HG03095 (cell line): ENCODE measurements around the gene GOLGA6L10.
"Not testable (repeated sequence)": the region's sequence is repeated elsewhere in the genome, so short reads cannot be mapped to it uniquely, and the experiment has no call there.

ENCODE experiments used
- ATAC-seq: cut with Tn5 transposase; IDR thresholded peaks from one replicate; pipeline ENCODE4 v1.9.1; 2021; ENCODE audit warnings: moderate library complexity; ENCODE audit not compliant: unreplicated experiment

Gene GOLGA6L10

DNA sequence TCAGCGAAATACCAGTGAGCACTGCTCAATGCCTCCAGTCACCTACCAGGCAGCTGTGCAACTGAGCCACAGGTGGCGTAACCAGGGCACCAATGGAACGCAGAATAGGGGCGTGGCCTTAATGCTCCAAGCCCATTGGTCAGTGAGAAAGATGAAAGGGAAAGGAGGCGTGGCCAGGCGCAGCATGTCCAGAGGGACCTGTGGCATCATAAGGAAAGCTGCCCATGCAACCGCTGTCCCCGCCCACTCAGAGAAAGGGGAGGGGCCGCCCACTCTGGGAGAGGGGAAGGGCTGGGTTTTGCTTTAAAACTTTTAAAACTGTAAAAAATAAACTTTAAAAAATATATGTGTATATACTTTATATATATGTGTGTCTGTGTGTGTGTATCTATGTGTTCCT lies at the start of gene GOLGA6L10:
Gene GOLGA6L10, minus strand, starts transcription at position 101 of the 400 bp plus-strand sequence. Its CDS starts 100 bp downstream, at position 1.
- not testable (repeated sequence) for ATAC-seq

DNA sequence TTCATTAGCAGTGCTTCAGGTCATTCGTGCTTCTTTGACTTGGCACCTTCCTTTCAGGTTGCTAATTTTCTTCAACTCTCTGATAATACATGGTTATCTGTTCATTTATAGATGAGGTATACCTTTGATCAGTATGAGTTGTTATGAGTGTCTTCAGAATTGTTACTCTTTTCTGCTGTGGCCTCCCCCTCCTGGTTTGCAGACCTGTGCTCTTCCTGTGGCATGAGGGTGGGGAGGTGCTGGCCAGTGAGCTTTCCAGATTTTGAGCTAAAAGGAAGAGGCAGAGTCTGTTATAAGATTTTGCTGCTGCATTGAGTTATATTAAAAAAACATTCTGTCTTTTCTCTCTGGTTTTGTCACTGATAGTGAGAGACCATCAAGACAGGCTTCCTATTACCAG lies 49.5 kb upstream of the GOLGA6L10 start:
- ATAC-seq = no peak

GRCh38 chr15:82397817-82398216 lies 48.5 kb upstream of the GOLGA6L10 start:
- ATAC-seq = no peak

DNA sequence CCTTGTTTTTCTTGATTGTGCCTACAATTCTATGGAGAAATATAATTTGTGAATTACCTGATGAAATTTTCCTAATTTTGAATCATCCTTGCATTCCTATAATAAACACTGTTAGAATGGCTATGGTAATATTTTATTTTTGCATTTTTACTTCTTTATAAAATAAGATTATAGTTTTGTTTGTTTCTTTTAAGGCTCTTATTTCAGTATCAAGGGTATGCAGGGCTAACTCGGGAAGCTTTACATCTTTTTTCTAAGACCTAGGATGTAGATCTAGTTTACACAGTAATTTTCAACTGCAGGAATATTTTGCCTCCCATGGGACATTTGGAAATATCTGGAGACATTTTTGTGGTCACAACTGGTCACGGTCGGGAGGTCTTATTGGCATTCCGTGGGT lies 46.5 kb upstream of the GOLGA6L10 start:
- ATAC-seq = not testable (repeated sequence)

- ATAC-seq = no peak
These were observed 44.4 kb upstream of the GOLGA6L10 start for GRCh38 chr15:82393671-82394070.

DNA sequence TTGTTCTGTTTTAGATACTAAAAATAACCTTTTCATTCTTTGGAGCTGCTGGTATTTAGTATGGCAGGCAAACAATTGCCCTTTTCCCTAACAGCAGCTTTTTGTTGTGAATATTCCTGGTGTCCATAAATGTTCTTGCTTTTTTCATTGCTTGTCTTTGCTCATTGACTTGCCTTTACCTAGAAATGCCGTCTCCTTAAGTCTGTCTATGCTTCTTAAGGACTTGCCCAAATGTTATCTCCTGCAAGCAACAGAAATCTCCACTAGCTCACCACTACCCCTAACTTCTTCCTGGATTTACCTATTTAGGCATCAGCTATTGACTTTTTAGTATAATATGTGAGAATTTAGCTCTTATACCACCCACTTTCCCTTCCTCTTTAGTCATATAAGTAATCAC lies 42.8 kb upstream of the GOLGA6L10 start:
- ATAC-seq = not testable (repeated sequence)

DNA sequence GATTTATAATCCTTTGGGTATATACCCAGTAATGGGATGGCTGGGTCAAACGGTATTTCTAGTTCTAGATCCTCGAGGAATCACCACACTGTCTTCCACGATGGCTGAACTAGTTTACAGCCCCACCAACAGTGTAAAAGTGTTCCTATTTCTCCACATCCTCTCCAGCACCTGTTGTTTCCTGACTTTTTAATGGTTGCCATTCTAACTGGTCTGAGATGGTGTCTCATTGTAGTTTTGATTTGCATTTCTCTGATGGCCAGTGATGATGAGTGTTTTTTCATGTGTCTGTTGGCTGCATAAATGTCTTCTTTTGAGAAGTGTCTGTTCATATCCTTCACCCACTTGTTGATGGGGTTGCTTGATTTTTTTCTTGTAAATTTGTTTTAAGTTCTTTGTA lies 40.9 kb upstream of the GOLGA6L10 start:
- not testable (repeated sequence) for ATAC-seq

- ATAC-seq = not testable (repeated sequence)
These were observed 37.9 kb upstream of the GOLGA6L10 start for GRCh38 chr15:82387209-82387608.

- ATAC-seq = not testable (repeated sequence)
These were observed 32.2 kb upstream of the GOLGA6L10 start for GRCh38 chr15:82381330-82381955.

DNA sequence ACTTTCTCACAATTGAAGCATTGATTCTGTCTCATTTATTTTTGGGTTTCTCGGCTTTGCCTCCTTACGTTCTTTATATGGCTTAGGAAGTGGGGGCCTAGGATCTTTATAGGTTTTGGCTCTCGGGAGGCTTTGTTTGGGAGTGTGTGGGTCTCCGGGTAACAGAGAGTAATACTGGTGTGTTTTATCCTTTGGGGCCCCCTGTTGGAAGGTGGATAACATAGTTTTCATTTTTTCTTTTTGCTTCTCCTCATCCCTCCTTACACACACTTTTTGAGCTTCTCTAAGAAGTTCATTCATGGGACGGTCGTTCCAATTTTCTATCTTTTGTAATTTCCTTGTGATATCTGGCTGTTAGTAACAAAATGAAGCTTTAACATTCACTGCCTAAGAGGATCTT lies 30.3 kb upstream of the GOLGA6L10 start:
- ATAC-seq = not testable (repeated sequence)

DNA sequence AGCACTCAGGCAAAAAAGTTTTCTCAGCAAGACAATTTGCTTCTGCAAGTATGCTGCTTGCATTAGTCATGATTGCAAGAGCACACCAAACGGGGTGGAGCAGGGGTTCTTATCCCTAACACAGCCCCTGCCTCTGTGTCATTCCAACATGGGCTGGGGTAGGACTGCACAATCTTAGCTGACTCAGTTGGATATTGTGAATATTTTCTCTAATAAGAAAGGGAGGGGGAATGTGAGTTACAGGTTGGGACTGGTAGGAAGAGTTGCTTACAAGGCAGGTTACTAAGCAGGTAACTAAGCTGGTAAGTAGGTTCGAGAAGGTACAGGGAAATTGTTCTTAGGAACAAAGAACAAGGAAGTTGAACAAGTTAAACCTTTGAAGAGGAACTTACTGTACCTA lies 24.4 kb upstream of the GOLGA6L10 start:
- not testable (repeated sequence) for ATAC-seq

DNA sequence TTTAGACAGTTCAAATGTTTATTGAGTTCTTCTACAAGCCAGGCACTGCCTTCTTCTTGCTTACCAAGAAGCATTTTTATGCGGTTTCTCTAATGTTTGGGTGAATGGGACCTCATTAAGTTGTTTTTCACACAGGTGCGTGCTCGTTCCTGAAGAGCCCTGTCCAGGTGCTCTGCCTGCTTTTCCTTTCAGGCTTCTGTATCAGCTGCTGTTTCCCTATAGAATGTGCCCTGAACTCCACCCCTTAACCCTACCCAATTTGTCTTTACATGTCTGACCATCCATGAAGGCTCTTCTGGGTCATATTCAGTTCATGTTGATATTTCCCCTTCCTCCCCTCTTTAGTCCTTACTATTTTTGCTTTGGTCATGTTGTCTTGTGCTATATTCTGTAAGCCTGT lies 22.4 kb upstream of the GOLGA6L10 start:
- ATAC-seq = no peak

DNA sequence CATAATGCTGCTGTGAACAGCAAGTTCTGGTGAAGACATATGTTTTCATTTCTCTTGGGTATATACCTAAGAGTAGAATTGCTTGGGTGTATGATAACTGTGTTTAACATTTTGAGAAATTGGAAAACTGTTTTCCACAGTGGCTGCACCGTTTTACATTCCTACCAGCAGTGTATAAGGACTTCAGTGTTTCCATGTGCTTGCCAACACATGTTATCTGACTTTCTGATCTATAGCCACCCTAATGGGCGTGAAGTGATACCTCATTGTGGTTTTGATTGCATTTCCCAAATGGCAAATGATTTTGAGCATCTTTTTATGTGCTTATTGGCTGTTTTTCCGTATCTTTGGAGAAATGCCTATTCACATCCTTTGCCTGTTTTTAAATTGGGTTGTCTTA lies 18.5 kb upstream of the GOLGA6L10 start:
- ATAC-seq = not testable (repeated sequence)

GRCh38 chr15:82365692-82366323 lies 16.5 kb upstream of the GOLGA6L10 start:
- peak; percentile 78 for ATAC-seq

GRCh38 chr15:82364548-82364947 lies 15.3 kb upstream of the GOLGA6L10 start:
- not testable (repeated sequence) for ATAC-seq

DNA sequence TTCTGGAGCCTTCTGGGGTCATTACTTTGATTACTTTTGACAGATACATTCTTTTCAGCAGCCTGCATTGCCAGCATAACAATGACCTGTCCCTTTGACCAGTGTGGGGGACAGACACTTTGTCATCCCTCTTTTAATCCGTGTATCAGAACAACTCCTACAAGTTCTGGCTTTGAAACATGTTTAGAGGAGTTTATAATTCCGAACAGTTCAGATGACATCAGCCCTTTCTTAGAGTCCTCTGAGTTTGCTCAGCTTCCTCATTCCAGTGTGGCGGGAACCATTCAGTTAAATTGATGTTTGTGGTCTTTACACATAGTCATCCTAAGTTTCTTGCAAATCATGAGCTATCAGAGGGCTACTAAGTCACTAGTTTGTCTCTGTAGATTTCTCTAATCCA lies 13.5 kb upstream of the GOLGA6L10 start:
- ATAC-seq = not testable (repeated sequence)

- not testable (repeated sequence) for ATAC-seq
These were observed 11.3 kb upstream of the GOLGA6L10 start for GRCh38 chr15:82360618-82361017.

- ATAC-seq = not testable (repeated sequence)
These were observed 5.8 kb upstream of the GOLGA6L10 start for GRCh38 chr15:82355055-82355454.

DNA sequence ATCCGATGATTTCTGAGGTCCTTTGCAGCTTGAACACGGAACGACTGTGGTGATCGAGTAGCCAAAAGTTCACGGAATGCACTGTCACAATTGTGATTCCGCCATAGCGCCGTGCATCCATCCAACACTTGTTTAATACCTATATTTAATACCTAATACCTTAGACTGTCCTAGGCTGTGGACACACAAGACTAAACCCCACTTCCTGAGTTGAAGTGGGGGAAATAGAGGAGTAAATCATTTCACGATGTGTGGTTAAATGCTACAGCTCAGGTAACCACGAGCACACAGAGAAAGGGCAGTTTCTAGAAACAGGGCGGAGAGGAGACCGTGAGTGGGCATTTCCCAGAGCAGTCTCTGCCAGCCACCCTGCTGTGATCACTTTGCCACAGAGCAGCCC lies 5.3 kb upstream of the GOLGA6L10 start:
- not testable (repeated sequence) for ATAC-seq

DNA sequence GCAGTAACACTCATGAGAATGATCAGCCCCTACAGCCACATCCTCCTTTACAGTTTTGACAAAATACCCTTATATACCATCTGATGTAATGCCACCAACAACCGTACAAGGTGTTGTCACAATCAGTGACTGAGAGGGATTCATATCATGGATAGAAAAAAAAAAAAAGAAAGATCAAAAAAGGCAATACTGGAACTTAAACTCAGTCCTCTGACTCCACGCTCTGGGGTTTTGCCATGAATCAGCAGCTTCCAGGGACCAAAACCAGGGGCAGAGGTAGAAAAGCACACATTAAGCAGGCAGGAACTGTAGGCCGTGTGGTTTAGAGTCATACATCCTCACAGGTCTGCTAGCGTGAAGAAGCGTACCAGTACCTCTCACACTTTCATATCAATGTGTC lies 1.6 kb downstream of the GOLGA6L10 start:
- ATAC-seq = not testable (repeated sequence)

GRCh38 chr15:82345176-82345575 lies 4.1 kb downstream of the GOLGA6L10 start:
- not testable (repeated sequence) for ATAC-seq

DNA sequence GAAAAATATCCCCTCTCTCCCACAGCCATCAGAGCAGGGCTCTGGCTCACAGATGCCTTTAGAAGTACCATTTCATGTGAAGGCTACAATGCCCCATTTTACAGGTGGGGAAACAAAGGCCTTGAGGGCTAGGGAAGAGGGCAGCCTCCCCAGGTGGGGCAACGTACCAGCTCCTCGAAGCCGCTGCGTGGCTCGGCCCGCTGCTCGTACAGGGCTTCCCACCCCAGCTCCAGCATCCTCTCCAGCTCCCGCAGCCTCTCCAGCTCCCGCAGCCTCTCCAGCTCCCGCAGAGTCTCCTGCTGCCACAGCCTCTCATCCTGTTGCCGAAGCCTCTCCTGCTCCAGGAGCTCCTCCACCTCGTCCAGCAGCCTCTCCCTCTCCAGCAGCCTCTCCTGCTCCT lies 4.9 kb downstream of the GOLGA6L10 start:
- ATAC-seq = not testable (repeated sequence)
